ENCODE data around the gene KCTD20. TPM values are rescaled to one million over a fixed set of nuclear protein-coding genes. Genes with fewer than 3 reads are reported as not detected.

KCTD20 gene
- total RNA-seq, 1 donor from 2014 or later = 26.3 TPM

DNA sequence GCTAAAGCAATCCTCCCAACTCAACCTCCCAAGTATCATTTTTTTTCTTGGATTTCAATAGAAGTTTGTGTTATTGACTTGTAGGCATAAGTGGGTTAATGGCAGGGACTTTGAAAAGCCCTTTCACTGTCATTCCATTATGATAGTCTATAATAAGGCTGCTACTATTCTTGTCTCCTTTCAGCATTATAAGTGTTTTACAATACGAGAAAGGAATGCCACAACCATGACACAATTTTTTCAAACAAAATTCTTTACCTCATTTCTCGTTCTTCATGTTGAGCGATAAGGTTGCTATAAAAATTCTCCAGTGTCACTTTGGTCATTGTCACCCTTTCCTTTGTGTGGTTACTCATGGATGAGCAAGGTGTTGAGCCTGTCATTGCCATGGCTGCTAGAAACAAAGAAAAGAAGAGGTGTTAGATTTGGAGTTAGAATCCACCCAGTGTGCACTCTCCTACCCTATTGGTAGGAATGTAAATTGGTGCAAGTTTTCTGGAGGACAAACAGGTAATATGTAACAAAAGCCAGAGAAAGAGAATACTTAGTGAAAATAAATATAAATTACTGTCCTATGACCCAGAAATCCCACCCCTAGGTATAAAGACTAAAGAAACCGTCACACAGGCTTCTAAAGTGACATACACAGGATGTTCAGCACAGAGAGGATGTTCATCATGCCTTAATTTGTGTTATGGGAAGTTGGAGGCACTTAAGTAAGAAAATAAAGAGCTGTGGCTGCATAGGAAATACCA is 97.2 kb downstream of the KCTD20 start:
- no peak for DNase-seq (ENCODE audit: low spot score, unreplicated experiment)
- Mint-ChIP-seq H3K27ac (no peak overlapping the region), H3K4me3 (ENCODE audit: low read depth) (no peak overlapping the region), H3K36me3 (ENCODE audit: insufficient read depth) (peaks cover 21% of the 10 kb centered on the region), H3K27me3 (no peaks in the 10 kb centered on the region), H3K4me1 (ENCODE audit: low read depth) (peaks cover 6% of the 10 kb centered on the region), H3K9me3 (ENCODE audit: low read depth) (no peaks in the 10 kb centered on the region)
- TF ChIP-seq, protein P1, sequence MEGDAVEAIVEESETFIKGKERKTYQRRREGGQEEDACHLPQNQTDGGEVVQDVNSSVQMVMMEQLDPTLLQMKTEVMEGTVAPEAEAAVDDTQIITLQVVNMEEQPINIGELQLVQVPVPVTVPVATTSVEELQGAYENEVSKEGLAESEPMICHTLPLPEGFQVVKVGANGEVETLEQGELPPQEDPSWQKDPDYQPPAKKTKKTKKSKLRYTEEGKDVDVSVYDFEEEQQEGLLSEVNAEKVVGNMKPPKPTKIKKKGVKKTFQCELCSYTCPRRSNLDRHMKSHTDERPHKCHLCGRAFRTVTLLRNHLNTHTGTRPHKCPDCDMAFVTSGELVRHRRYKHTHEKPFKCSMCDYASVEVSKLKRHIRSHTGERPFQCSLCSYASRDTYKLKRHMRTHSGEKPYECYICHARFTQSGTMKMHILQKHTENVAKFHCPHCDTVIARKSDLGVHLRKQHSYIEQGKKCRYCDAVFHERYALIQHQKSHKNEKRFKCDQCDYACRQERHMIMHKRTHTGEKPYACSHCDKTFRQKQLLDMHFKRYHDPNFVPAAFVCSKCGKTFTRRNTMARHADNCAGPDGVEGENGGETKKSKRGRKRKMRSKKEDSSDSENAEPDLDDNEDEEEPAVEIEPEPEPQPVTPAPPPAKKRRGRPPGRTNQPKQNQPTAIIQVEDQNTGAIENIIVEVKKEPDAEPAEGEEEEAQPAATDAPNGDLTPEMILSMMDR (IDR thresholded peaks at IDR 0.05; ENCODE audit: unreplicated experiment) = no peak

Other genes with a start within 250 kb of the KCTD20 start
- gene BRPF3, start 246.3 kb upstream of the KCTD20 start, total RNA-seq = 65.8 and 73.1 TPM in 2 replicates
- not detected in 2 replicates for gene PNPLA1, start 172.9 kb upstream of the KCTD20 start, total RNA-seq
- 0.07 and 0.10 TPM in 2 replicates for gene BNIP5, start 106.1 kb upstream of the KCTD20 start, total RNA-seq
- gene ETV7, start 55.3 kb upstream of the KCTD20 start, total RNA-seq = not detected in 2 replicates
- not detected in 2 replicates for gene PXT1, start 146 bp upstream of the KCTD20 start, total RNA-seq
- 46.9 and 47.2 TPM in 2 replicates for gene STK38, start 104.5 kb downstream of the KCTD20 start, total RNA-seq
- gene SRSF3, start 151.4 kb downstream of the KCTD20 start, total RNA-seq = 427 and 442 TPM in 2 replicates
- 12.4 and 24.5 TPM in 2 replicates for gene CDKN1A, start 235.7 kb downstream of the KCTD20 start, total RNA-seq

Data from progenitor cell of endocrine pancreas (in vitro differentiated cells).